Lower leg skin (tissue), 3 donors: ENCODE measurements around the gene FAM13B.

Experiments used
- CTCF ChIP-seq, 3 donors: fragments of 450-650 bp; IDR thresholded peaks; one replicate each; pipeline ENCODE4 v1.5.1; 2016; ENCODE audit warnings: antibody characterized with exemption in 3 of 3, mild to moderate bottlenecking in 3 of 3, moderate library complexity in 2 of 3
- POLR2A ChIP-seq, 2 donors: fragments of 450-650 bp; IDR thresholded peaks; one replicate each; pipeline ENCODE4 v1.6.1; 2016 to 2017; ENCODE audit warnings: antibody characterized with exemption in 2 of 2, mild to moderate bottlenecking in 1 of 2, moderate library complexity in 1 of 2

GRCh38 chr5:138067945-138068344, 35.1 kb upstream of the FAM13B start:
- no peak for TF ChIP-seq CTCF (IDR thresholded peaks at IDR 0.05)
- TF ChIP-seq POLR2A (IDR thresholded peaks at IDR 0.05) = no peak
